ENCODE data around the gene TMC8. TPM values are rescaled to one million over a fixed set of nuclear protein-coding genes. Genes with fewer than 3 reads are reported as not detected.
A peak's percentile ranks its signal among the peaks of the same experiment; 100 is the strongest.

Gene TMC8
- total and polyA plus RNA-seq, 2 donors, result 28.6 to 196 TPM

GRCh38 chr17:78120537-78120936 lies 10.0 kb upstream of the TMC8 start:
- 98% methylated on average over 13 of the region's 13 CpGs for WGBS
- peaks cover 42 to 49% of the 10 kb centered on the region in 2 donors for H3K4me1 ChIP-seq (ENCODE audit: control insufficient read depth in 2 of 2, insufficient read depth in 2 of 2, low read length in 2 of 2)
- H3K9me3 ChIP-seq (ENCODE audit: control insufficient read depth in 2 of 2, insufficient read depth in 1 of 2, low read length in 1 of 2), result peaks cover 0 to 1% of the 10 kb centered on the region in 2 donors
- H3K36me3 ChIP-seq (ENCODE audit: control insufficient read depth in 2 of 2, insufficient read depth in 2 of 2, low read length in 1 of 2), result peaks cover 59 to 83% of the 10 kb centered on the region in 2 donors
- H3K4me3 ChIP-seq (ENCODE audit: low read length in 2 of 2), result no peak overlapping the region
- no peaks in the 10 kb centered on the region for H3K27me3 ChIP-seq (ENCODE audit: control insufficient read depth in 2 of 2, insufficient read depth in 1 of 2, low read length in 1 of 2)
- peak overlapping the region in 1 of 2 donors; percentile 87 for H3K27ac ChIP-seq (ENCODE audit: low read depth in 1 of 2, low read length in 1 of 2)
- DNase-seq (ENCODE audit: low read depth in 6 of 9, low spot score in 9 of 9), result no peak

DNA sequence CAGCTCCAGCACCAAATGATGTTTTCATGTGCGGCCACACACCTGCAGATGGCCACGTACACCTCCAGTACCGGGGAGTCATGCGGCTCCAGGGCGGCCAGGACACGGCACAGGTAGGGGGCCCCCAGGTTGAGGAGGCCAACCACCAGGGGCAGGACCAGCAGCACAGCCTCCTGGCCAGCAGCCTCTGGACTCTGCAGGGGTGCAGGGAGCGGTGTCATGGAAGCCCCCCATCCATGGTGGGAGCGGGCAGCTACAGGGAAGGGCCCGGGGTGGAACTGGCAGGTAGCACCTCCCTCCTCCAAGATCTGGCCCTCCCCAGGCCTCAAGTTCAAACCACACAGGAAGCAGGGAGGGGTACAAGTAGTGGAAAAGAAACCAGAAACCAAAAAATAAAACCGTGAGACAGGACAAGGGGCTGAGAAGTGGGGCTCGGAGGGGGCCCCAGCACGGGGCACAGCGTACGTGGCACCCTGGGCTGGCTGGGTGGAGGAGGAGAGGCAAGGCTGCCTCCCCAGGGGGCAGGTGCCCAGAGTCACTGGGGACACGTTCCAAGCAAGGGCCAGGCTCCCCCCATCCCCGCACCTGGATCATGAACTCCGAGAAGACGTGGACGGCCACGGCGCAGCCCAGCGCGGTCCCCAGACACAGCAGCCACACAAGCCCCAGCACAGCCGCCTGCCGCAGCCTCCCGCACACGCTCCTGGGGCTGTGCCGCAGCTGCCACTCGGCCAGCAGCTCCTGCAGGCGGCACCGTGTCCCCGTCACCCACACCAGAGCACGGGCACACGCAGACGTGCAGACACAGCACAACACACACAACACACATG lies 9.4 kb upstream of the TMC8 start:
- peaks cover 62 to 89% of the 10 kb centered on the region in 2 donors for H3K36me3 ChIP-seq (ENCODE audit: control insufficient read depth in 2 of 2, insufficient read depth in 2 of 2, low read length in 1 of 2)
- peaks cover 0 to 1% of the 10 kb centered on the region in 2 donors for H3K9me3 ChIP-seq (ENCODE audit: control insufficient read depth in 2 of 2, insufficient read depth in 1 of 2, low read length in 1 of 2)
- peak in 3 of 9 donors; percentile 64 to 88 (median 66) for DNase-seq (ENCODE audit: low read depth in 6 of 9, low spot score in 9 of 9)
- H3K4me1 ChIP-seq (ENCODE audit: control insufficient read depth in 2 of 2, insufficient read depth in 2 of 2, low read length in 2 of 2), result peaks cover 48 to 56% of the 10 kb centered on the region in 2 donors
- peak overlapping the region; percentile 87 to 88 for H3K27ac ChIP-seq (ENCODE audit: low read depth in 1 of 2, low read length in 1 of 2)
- peak overlapping the region; percentile 40 to 51 for H3K4me3 ChIP-seq (ENCODE audit: low read length in 2 of 2)
- no peaks in the 10 kb centered on the region for H3K27me3 ChIP-seq (ENCODE audit: control insufficient read depth in 2 of 2, insufficient read depth in 1 of 2, low read length in 1 of 2)
- 21% methylated on average over 35 of the region's 35 CpGs for WGBS

GRCh38 chr17:78121801-78122215 lies 8.8 kb upstream of the TMC8 start:
- Histone ChIP-seq H3K9me3 (ENCODE audit: control insufficient read depth in 2 of 2, insufficient read depth in 1 of 2, low read length in 1 of 2) (peaks cover 0 to 1% of the 10 kb centered on the region in 2 donors), H3K4me1 (ENCODE audit: control insufficient read depth in 2 of 2, insufficient read depth in 2 of 2, low read length in 2 of 2) (peaks cover 49 to 62% of the 10 kb centered on the region in 2 donors), H3K27me3 (ENCODE audit: control insufficient read depth in 2 of 2, insufficient read depth in 1 of 2, low read length in 1 of 2) (no peaks in the 10 kb centered on the region), H3K27ac (ENCODE audit: low read depth in 1 of 2, low read length in 1 of 2) (peak overlapping the region; percentile 87 to 88), H3K36me3 (ENCODE audit: control insufficient read depth in 2 of 2, insufficient read depth in 2 of 2, low read length in 1 of 2) (peaks cover 64 to 90% of the 10 kb centered on the region in 2 donors), H3K4me3 (ENCODE audit: low read length in 2 of 2) (peak overlapping the region; percentile 40 to 51)
- WGBS, result 58% methylated on average over 11 of the region's 11 CpGs
- no peak for DNase-seq (ENCODE audit: low read depth in 6 of 9, low spot score in 9 of 9)

DNA sequence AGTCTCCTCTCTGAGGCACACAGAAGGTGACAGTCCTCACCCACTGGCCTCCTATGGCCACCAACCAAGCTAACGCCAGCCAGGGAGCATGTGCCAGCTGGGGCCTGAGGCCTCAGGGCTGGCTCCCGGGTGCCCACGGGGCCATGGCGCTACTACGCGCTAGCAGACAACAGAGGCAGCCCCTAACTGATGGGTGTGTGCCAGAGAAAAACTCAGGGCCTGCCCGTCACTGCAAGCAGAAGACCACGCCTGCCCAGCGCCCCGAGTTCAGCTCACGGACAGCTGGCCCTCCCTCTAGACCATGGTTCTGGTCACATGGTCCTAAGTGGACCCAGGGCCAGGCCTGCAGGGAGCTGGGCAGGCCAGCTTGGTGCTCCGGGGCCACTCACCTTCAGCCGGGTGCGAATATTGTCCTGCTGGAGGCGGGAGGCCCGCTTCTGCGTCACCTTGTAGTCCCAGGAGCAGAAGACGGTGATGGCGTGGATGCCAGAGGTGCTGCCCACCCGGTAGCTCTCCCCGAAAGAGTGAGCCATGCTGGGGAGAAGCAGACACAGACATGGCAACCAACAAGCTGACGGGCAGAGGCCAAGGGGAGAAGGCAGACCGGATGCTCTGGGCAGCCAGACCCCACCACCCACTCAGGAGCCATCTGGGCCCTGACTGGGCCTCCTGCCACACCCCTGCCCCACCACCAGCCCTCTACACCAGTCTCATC lies 8.2 kb upstream of the TMC8 start:
- Histone ChIP-seq H3K4me1 (ENCODE audit: control insufficient read depth in 2 of 2, insufficient read depth in 2 of 2, low read length in 2 of 2) (peaks cover 55 to 68% of the 10 kb centered on the region in 2 donors), H3K9me3 (ENCODE audit: control insufficient read depth in 2 of 2, insufficient read depth in 1 of 2, low read length in 1 of 2) (peaks cover under 1 to 1% of the 10 kb centered on the region in 2 donors), H3K36me3 (ENCODE audit: control insufficient read depth in 2 of 2, insufficient read depth in 2 of 2, low read length in 1 of 2) (peaks cover 64 to 84% of the 10 kb centered on the region in 2 donors), H3K27ac (ENCODE audit: low read depth in 1 of 2, low read length in 1 of 2) (peak overlapping the region; percentile 87 to 88), H3K27me3 (ENCODE audit: control insufficient read depth in 2 of 2, insufficient read depth in 1 of 2, low read length in 1 of 2) (no peaks in the 10 kb centered on the region), H3K4me3 (ENCODE audit: low read length in 2 of 2) (peak overlapping the region; percentile 40 to 51)
- peak in 2 of 9 donors; percentile 48 to 62 for DNase-seq (ENCODE audit: low read depth in 6 of 9, low spot score in 9 of 9)
- WGBS, result 88% methylated on average over 23 of the region's 23 CpGs

- peaks cover 53 to 73% of the 10 kb centered on the region in 2 donors for H3K4me1 ChIP-seq (ENCODE audit: control insufficient read depth in 2 of 2, insufficient read depth in 2 of 2, low read length in 2 of 2)
These were observed 7.7 kb upstream of the TMC8 start for GRCh38 chr17:78122931-78123249.

GRCh38 chr17:78123258-78123929 lies 7.2 kb upstream of the TMC8 start:
- peaks cover 64 to 77% of the 10 kb centered on the region in 2 donors for H3K36me3 ChIP-seq (ENCODE audit: control insufficient read depth in 2 of 2, insufficient read depth in 2 of 2, low read length in 1 of 2)
- peaks cover 1 to 5% of the 10 kb centered on the region in 2 donors for H3K9me3 ChIP-seq (ENCODE audit: control insufficient read depth in 2 of 2, insufficient read depth in 1 of 2, low read length in 1 of 2)
- H3K4me3 ChIP-seq (ENCODE audit: low read length in 2 of 2), result no peak overlapping the region
- no peak overlapping the region for H3K27ac ChIP-seq (ENCODE audit: low read depth in 1 of 2, low read length in 1 of 2)
- peaks cover 0 to 3% of the 10 kb centered on the region in 2 donors for H3K27me3 ChIP-seq (ENCODE audit: control insufficient read depth in 2 of 2, insufficient read depth in 1 of 2, low read length in 1 of 2)
- peaks cover 52 to 76% of the 10 kb centered on the region in 2 donors for H3K4me1 ChIP-seq (ENCODE audit: control insufficient read depth in 2 of 2, insufficient read depth in 2 of 2, low read length in 2 of 2)
- no peak for DNase-seq (ENCODE audit: low read depth in 6 of 9, low spot score in 9 of 9)
- 99% methylated on average over 5 of the region's 5 CpGs for WGBS

More at GRCh38 chr17:78122931-78123249, 7.7 kb upstream of the TMC8 start:
- no peak overlapping the region for H3K4me3 ChIP-seq (ENCODE audit: low read length in 2 of 2)
- H3K27me3 ChIP-seq (ENCODE audit: control insufficient read depth in 2 of 2, insufficient read depth in 1 of 2, low read length in 1 of 2), result peaks cover 0 to 3% of the 10 kb centered on the region in 2 donors
- DNase-seq (ENCODE audit: low read depth in 6 of 9, low spot score in 9 of 9), result no peak
- WGBS, result over 99% methylated on average over 4 of the region's 4 CpGs
- peaks cover 1 to 5% of the 10 kb centered on the region in 2 donors for H3K9me3 ChIP-seq (ENCODE audit: control insufficient read depth in 2 of 2, insufficient read depth in 1 of 2, low read length in 1 of 2)
- H3K27ac ChIP-seq (ENCODE audit: low read depth in 1 of 2, low read length in 1 of 2), result peak overlapping the region in 1 of 2 donors; percentile 8
- H3K36me3 ChIP-seq (ENCODE audit: control insufficient read depth in 2 of 2, insufficient read depth in 2 of 2, low read length in 1 of 2), result peaks cover 64 to 79% of the 10 kb centered on the region in 2 donors

DNA sequence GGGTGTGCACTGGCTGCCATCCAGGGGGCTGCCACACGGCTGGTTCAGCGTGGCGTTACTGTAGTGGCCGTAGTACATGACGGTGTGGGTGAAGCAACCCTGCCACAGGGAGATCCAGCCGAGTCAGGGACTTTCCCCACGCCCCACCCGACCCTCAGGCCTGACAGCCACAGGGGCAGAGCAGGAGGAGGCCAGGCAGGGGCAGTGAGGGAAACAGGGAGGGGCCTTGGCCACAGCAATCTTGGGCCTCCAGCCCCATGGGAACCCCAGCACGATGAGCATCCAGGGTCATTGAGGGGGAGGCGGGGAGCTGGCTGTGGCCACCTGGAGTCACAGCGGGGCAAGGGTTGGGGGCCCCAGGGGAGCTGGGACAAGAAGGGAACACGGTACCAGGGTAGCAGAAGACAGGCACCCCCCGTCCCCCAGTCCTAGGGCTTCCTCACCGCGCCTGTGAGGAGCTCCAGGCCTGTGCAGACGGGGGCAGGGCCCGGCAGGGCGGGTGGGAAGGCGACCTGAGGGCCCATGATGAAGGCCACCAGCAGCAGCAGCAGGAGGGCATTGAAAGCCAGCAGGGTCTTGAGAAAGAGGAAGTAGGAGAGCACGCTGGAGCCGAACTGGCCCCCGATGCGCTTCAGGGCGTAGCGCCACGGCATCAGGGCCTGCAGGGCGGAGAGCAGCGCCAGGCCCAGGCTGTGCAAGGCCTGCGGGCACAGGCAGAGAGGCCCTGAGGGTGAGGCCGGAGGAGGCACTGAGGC lies 6.3 kb upstream of the TMC8 start:
- 72% methylated on average over 30 of the region's 30 CpGs for whole genome bisulfite sequencing
- Histone ChIP-seq H3K27me3 (ENCODE audit: control insufficient read depth in 2 of 2, insufficient read depth in 1 of 2, low read length in 1 of 2) (peaks cover 0 to 3% of the 10 kb centered on the region in 2 donors), H3K9me3 (ENCODE audit: control insufficient read depth in 2 of 2, insufficient read depth in 1 of 2, low read length in 1 of 2) (peaks cover 1 to 5% of the 10 kb centered on the region in 2 donors), H3K4me3 (ENCODE audit: low read length in 2 of 2) (no peak overlapping the region), H3K36me3 (ENCODE audit: control insufficient read depth in 2 of 2, insufficient read depth in 2 of 2, low read length in 1 of 2) (peaks cover 57 to 70% of the 10 kb centered on the region in 2 donors), H3K27ac (ENCODE audit: low read depth in 1 of 2, low read length in 1 of 2) (peak overlapping the region in 1 of 2 donors; percentile 68), H3K4me1 (ENCODE audit: control insufficient read depth in 2 of 2, insufficient read depth in 2 of 2, low read length in 2 of 2) (peaks cover 57 to 83% of the 10 kb centered on the region in 2 donors)
- DNase-seq (ENCODE audit: low read depth in 6 of 9, low spot score in 9 of 9), result no peak

GRCh38 chr17:78124836-78125137 lies 5.8 kb upstream of the TMC8 start:
- H3K27me3 ChIP-seq (ENCODE audit: control insufficient read depth in 2 of 2, insufficient read depth in 1 of 2, low read length in 1 of 2), result peaks cover 0 to 3% of the 10 kb centered on the region in 2 donors
- no peak for DNase-seq (ENCODE audit: low read depth in 6 of 9, low spot score in 9 of 9)
- H3K4me1 ChIP-seq (ENCODE audit: control insufficient read depth in 2 of 2, insufficient read depth in 2 of 2, low read length in 2 of 2), result peaks cover 63 to 88% of the 10 kb centered on the region in 2 donors
- peaks cover 1 to 5% of the 10 kb centered on the region in 2 donors for H3K9me3 ChIP-seq (ENCODE audit: control insufficient read depth in 2 of 2, insufficient read depth in 1 of 2, low read length in 1 of 2)
- peaks cover 54 to 66% of the 10 kb centered on the region in 2 donors for H3K36me3 ChIP-seq (ENCODE audit: control insufficient read depth in 2 of 2, insufficient read depth in 2 of 2, low read length in 1 of 2)
- peak overlapping the region; percentile 22 to 68 for H3K27ac ChIP-seq (ENCODE audit: low read depth in 1 of 2, low read length in 1 of 2)
- H3K4me3 ChIP-seq (ENCODE audit: low read length in 2 of 2), result peak overlapping the region in 1 of 2 donors; percentile 13
- WGBS, result 68% methylated on average over 12 of the region's 12 CpGs

Data from thymus (tissue), 11 donors.